Stomach (tissue), 9 donors: ENCODE measurements around the gene RPS5. TPM values are rescaled to one million over a fixed set of nuclear protein-coding genes. Genes with fewer than 3 reads are reported as not detected.
"Not testable (repeated sequence)": the region's sequence is repeated elsewhere in the genome, so short reads cannot be mapped to it uniquely, and the experiment has no call there.

Experiments
- DNase-seq, 2 donors: peaks; one replicate each; pipeline versions ENCODE4 v3.0.0 to v3.0.0-alpha.2; 2013 to 2019
- H3K27ac ChIP-seq, 5 donors: fragments of 200-600 bp in 4 of 5; sonication (generic) in 4 of 5; one replicate each; pipeline ENCODE4 v1.5.1; 2013 to 2019; ENCODE audit warnings: mild to moderate bottlenecking in 1 of 5, moderate library complexity in 1 of 5
- H3K27me3 ChIP-seq, 3 donors: fragments of 200-600 bp; sonication (generic); one replicate each; pipeline ENCODE4 v1.5.1; 2017 to 2019; ENCODE audit warnings: mixed run types in 1 of 3
- H3K36me3 ChIP-seq, 4 donors: fragments of 200-600 bp; sonication (generic); 1 replicate in 3 of 4; 2 replicates in 1 of 4; pipeline ENCODE4 v1.5.1; 2016 to 2019
- H3K4me1 ChIP-seq, 4 donors: fragments of 200-600 bp; sonication (generic); one replicate each; pipeline ENCODE4 v1.5.1; 2016 to 2019
- H3K4me3 ChIP-seq, 4 donors: fragments of 200-600 bp; sonication (generic) in 3 of 4; one replicate each; pipeline ENCODE4 v1.5.1; 2016 to 2019; ENCODE audit warnings: mild to moderate bottlenecking in 1 of 4
- H3K9me3 ChIP-seq, 4 donors: fragments of 200-600 bp; sonication (generic); one replicate each; pipeline ENCODE4 v1.5.1; 2016 to 2019
- CTCF ChIP-seq, 7 experiments: fragments of 450-650 bp in 4 of 7; fragments of 200-600 bp in 3 of 7; sonication (generic) in 3 of 7; IDR thresholded peaks; one replicate each; pipeline ENCODE4 v1.5.1; 2016 to 2019; ENCODE audit warnings: antibody characterized with exemption in 7 of 7, control low read depth in 2 of 7, mild to moderate bottlenecking in 1 of 7
- EP300 ChIP-seq: sonication (generic); formaldehyde crosslinking; IDR thresholded peaks from one replicate; pipeline ENCODE4 v1.6.1; 2017; ENCODE audit warnings: antibody characterized with exemption
- POLR2A ChIP-seq, 4 donors: fragments of 450-650 bp; IDR thresholded peaks; one replicate each; pipeline ENCODE4 v1.6.1; 2016; ENCODE audit warnings: antibody characterized with exemption in 4 of 4, control low read depth in 2 of 4, mild to moderate bottlenecking in 1 of 4, moderate library complexity in 1 of 4
- POLR2AphosphoS5 ChIP-seq, 3 donors: sonication (generic); formaldehyde crosslinking; IDR thresholded peaks; one replicate each; pipeline ENCODE4 v1.6.1; 2016; ENCODE audit warnings: antibody characterized with exemption in 3 of 3
- WGBS, 5 donors: extraction: QIAGEN DNeasy Blood & Tissue Kit in 3 of 5; methylation state at CpG; one replicate each; pipeline versions ENCODE4 v1.1.5 to v1.1.7; 2013 to 2018; 5-methylcytosine and 5-hydroxymethylcytosine counted together
- intact Hi-C: fragments of 100-400 bp; cut with DNase I; formaldehyde crosslinking; loops from one replicate; pipeline ENCODE4 v1.15.1; 2023; ENCODE audit warnings: low total_unique reads
- polyA plus RNA-seq, 3 donors: library from polyadenylated mRNA; stranded (reverse); fragments of 200-250 nt; gene quantifications; one replicate each; pipeline ENCODE4 v1.2.3, GENCODE V29; 2013
- total RNA-seq, 5 donors: library from RNA; depleted of rRNA; stranded (reverse); fragments of >200 nt; gene quantifications; one replicate each; pipeline versions ENCODE4 v1.1.0 to v1.2.3, GENCODE V29; 2014 to 2016
- donor health status: healthy with polysubstance abuse.
- donor health status: Bipolar disorder and iron deficiency.
- donor health status: healthy.

The RPS5 gene
- total and polyA plus RNA-seq, 8 donors, result 801 to 2,322 (median 1,502) TPM

- peak in 1 of 2 donors; percentile 12 for DNase-seq
- Histone ChIP-seq H3K36me3 (peaks cover 0 to 9% (median 4%) of the 10 kb centered on the region in 4 donors), H3K27ac (no peak overlapping the region), H3K4me3 (no peak overlapping the region), H3K9me3 (no peaks in the 10 kb centered on the region), H3K4me1 (no peaks in the 10 kb centered on the region), H3K27me3 (no peaks in the 10 kb centered on the region)
- WGBS, 5 donors, result 73 to 76% (median 75%) methylated on average over 15 of the region's 15 CpGs
- intact Hi-C loops, result no loop called here
- TF ChIP-seq POLR2AphosphoS5 (IDR thresholded peaks at IDR 0.05) (no peak), CTCF (IDR thresholded peaks at IDR 0.05) (no peak), EP300 (no peak), POLR2A (IDR thresholded peaks at IDR 0.05) (no peak)
Observed at GRCh38 chr19:58372311-58373133, 14.5 kb upstream of the RPS5 start.

DNA sequence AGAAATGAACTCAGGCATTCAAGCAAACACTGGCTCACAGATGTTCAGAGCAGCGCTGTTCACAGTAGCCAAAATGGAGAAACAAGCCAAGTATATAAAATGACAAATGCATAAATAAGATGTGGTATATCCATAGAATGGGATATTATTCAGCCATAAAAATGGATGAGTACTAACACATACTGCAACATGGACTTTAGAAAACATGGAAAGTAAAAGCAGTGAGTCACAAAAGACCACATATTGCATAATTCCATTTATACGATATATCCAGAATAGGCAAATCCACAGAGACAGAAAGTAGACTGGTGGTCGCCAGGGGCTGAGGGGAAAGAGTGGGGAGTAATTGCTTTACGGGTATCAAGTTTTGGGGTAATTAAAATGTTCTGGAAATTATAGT is 12.9 kb upstream of the RPS5 start:
- Histone ChIP-seq H3K4me3 (no peak overlapping the region), H3K27ac (no peak overlapping the region), H3K4me1 (peaks cover 0 to 3% (median 2%) of the 10 kb centered on the region in 4 donors), H3K36me3 (no peaks in the 10 kb centered on the region), H3K27me3 (no peaks in the 10 kb centered on the region), H3K9me3 (no peaks in the 10 kb centered on the region)
- no peak for DNase-seq
- intact Hi-C loops, result no loop called here
- 86 to 94% (median 89%) methylated on average over 4 of the region's 4 CpGs for WGBS, 5 donors
- no peak for TF ChIP-seq CTCF (IDR thresholded peaks at IDR 0.05)
- TF ChIP-seq POLR2A (IDR thresholded peaks at IDR 0.05), result no peak
- no peak for TF ChIP-seq POLR2AphosphoS5 (IDR thresholded peaks at IDR 0.05)

DNA sequence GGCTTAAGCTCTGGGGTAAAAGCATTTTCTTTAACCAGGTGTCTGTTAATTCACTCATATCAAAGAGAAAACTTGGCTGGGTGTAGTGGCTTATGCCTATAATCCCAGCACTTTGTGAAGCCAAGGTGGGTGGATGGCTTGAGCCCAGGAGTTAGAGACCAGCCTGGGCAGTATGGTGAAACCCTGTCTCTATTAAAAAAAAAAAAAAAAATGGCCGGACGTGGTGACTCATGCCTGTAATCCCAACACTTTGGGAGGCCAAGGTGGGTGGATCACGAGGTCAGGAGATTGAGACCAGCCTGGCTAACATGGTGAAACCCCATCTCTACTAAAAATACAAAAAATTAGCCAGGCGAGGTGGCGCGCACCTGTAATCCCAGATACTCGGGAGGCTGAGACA is 10.3 kb upstream of the RPS5 start:
- H3K36me3 ChIP-seq, H3K27me3 ChIP-seq, intact Hi-C loops, H3K9me3 ChIP-seq, H3K27ac ChIP-seq, DNase-seq, H3K4me3 ChIP-seq: not testable (repeated sequence)
- WGBS, 5 donors, result 81 to 91% (median 84%) methylated on average over 7 of the region's 7 CpGs
- H3K4me1 ChIP-seq, result peaks cover 13 to 21% (median 19%) of the 10 kb centered on the region in 4 donors

DNA sequence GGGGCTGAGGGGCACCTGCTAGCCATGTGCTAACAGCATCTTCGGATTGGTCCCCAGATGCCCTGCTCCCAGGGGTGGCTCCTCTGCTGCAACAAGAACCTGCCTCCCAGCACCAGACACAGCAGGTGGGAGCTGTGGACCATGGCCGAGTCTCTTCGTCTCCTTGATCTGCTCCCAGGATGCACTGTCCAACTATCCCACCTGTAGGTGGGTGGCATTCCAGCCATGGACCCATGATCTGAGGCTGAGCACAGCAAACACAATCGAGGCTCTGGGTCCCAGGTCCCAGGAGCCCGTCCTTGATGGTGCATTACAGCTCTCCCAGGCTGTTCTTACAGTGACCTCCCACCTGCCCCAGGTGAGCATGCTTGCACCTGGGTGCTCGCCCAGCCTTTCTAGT is 7.8 kb upstream of the RPS5 start:
- DNase-seq, result peak in 1 of 2 donors; percentile 15
- no peak overlapping the region for H3K27ac ChIP-seq
- H3K4me1 ChIP-seq, result peaks cover 19 to 28% (median 28%) of the 10 kb centered on the region in 4 donors
- no peak overlapping the region for H3K4me3 ChIP-seq
- no peaks in the 10 kb centered on the region for H3K36me3 ChIP-seq
- TF ChIP-seq CTCF (IDR thresholded peaks at IDR 0.05) (no peak), POLR2A (IDR thresholded peaks at IDR 0.05) (no peak), POLR2AphosphoS5 (IDR thresholded peaks at IDR 0.05) (no peak), EP300 (no peak)
- WGBS, 5 donors, result 90 to 97% (median 92%) methylated on average over 6 of the region's 6 CpGs
- no peaks in the 10 kb centered on the region for H3K27me3 ChIP-seq
- intact Hi-C loops, result no loop called here
- H3K9me3 ChIP-seq, result no peaks in the 10 kb centered on the region
